Measurements from ENCODE around the gene GALNS.

The GALNS gene

DNA sequence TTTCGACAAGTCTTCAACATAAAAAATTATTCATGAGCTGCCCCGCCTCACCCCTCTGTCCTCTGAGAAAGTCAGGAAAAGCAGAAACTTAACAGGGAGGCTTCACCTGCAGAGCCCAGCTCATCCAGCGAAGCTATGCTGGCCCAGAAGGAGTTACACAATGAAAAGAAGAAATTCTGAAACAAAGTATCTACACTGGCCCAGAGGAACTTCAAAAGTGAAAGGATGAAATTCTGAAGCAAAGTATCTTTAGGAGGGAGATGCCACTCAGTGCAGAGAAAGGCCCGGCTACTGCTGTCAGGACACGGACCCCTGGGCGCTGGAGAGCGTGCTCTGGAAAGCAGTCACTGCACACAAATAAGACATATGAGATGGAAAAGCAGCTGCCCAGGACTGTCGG is 1.6 kb downstream of the GALNS start:
- FAIRE-seq = no peak

DNA sequence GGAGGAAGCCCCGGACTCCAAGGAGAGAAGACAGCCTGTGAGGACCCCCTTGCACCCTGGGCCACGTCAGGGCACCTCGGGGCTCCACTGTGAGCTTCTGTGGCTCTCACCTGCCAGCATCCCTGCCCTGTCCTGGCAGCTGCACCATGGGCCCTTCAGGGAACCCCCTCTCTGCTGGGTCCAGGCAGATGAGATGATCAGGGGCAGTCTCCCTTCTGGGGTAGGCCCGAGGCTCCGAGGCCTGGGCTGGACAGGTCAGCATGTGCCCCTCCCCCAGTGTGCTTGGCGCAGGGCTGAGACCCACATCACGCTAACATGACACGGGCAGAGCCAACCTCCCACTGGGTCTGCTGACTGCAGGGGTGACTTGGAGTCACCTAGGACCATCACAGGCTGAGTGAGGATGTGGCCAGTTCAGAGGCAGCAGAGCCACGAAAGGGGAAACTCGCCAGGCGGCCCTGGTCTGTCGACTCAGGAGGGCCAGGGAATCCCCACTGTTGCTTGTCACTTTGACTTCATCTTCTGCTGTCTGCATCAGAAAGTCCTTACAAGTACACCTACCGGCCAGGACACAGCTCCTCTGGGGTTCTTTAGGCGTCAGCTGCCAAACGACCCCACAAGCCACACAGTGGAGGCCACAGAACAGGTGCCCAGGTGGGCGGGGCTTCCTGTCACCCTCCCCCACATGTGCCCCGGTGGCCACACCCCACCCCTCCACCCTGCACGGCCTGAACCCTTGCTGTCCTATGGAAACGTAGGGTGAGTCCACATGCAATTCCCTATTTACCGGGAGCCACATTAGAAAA is 2.2 kb downstream of the GALNS start:
- no peak for FAIRE-seq

DNA sequence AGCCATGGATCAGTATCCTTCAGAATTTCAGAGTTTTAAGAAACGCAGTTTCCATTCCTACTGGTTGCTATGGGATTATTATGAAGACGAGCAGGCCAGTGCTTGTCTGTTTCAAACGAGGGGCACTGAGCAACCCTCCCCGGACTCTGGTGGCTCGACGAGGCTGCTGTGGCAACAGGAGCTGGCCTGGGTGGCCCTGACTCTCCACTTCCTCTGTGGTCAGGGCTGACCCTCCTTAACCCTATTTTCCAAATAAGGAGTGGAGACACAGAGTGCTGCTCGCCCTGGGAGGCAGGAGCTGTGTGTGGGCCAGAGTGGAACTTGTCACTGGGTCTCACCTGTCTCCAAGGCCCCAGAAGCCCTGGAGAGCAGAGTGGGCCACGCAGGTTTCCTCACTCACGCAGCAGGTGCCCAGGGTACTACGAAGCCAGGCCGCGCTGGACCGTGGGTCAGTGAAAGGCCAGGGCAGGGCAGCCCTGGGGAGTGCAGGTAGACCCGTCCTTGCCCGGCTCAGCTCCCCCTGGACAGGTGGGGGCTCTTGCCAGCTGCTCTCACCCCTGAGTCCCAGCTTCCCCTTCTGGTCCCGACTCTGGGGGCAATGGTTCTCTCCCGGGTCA is 3.3 kb downstream of the GALNS start:
- FAIRE-seq = no peak

DNA sequence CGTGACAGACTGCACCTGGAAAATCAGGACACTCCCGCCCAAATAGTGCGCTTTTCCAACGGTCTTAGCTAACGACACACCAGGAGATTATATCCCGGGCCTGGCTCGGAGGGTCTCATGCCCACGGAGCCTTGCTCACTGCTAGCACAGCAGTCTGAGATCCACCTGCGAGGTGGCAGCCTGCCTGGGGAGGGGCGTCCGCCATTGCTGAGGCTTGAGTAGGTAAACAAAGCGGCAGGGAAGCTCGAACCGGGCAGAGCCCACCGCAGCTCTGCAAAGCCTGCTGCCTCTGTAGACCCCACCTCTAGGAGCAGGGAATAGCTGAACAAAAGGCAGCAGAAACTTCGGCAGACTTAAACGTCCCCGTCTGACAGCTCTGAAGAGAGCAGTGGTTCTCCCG is 5.1 kb downstream of the GALNS start:
- no peak for FAIRE-seq

DNA sequence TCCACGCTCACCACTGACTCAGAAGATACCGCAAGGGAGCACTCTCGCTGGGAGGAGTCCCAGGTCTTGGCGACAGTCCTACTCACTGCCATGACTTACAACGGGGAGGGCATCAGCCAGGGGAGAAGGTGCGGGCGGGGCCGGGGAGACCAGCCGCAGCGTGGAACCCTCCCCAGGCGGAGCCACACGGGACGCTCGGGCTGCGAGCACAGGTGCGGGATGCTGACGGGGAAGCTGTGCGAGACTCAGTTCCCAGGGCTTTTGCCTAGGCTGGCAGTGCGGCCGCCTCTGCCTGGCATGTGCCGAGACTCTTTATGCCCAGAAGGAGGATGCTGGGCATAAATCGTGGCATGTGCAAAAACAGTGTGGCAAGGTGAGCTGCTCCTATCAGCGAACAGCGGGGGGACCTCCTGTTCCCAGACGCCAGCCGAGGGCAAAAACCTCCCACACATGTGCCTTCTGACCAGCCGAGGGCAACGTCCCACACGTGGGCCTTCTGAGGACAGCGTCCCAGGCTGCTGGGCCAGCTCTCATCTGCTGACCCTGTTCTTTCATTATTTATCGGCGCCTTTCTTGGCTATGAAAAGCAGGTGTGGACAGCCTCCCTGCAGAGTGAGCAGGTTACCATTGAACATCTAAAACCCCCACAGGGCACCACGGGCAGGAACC is 6.1 kb downstream of the GALNS start:
- no peak for FAIRE-seq

DNA sequence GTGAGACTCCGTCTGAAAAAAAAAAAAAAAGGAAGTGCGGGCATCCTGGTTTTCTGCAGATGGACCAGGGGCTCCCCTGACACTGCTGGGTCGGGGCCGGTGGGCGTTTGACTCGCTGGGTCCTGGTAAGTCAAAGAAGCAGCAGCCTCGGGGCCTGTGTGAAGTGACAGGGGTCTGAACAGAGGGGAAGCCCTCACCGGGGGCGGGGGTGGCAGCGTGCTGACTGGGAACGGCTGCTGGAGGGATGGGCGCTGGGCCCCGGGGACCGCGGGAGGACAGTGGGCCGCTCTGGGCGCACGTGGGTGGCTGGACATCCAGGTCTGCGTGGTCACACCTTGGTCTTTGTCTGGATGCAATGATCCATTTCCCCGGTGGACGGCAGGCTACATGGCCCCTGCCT is 8.2 kb downstream of the GALNS start:
- no peak for FAIRE-seq

DNA sequence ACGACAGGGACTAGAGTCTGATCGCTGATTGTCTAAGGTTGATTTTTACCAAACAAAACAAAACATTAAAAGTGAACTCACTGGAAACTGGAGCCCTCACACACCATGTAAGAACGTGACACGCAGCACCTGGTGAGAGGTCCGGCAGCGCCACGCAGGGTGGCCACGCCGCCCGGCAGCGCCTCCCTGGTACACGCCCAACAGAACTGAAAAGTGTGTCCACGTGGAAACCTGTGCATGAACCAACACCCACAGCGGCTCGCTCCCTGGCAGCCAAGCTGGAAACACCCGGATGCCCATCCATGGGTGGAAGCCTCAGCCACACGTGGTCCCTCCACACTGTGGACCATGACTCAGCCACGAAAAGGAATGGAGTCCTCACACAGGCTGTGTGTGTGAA is 9.1 kb downstream of the GALNS start:
- no peak for FAIRE-seq

DNA sequence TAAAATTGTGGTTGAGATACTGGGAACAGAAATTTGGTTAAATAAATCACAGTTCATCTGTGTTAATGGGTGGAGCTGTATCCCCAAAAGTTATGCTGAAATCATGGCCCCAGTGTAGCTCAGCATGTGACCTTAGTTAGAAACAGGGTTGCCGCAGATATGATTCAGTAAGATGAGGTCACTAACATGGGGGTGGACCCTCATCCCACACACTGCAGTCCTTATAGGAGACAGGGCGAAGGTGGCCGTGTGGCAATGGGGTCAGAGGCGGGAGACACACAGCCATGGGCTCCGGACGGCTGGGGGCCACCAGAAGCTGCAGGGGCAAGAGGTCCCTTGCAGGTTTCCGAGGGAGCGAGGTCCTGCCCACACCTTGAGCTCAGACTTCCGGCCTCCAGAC is 10.7 kb downstream of the GALNS start:
- FAIRE-seq = no peak

DNA sequence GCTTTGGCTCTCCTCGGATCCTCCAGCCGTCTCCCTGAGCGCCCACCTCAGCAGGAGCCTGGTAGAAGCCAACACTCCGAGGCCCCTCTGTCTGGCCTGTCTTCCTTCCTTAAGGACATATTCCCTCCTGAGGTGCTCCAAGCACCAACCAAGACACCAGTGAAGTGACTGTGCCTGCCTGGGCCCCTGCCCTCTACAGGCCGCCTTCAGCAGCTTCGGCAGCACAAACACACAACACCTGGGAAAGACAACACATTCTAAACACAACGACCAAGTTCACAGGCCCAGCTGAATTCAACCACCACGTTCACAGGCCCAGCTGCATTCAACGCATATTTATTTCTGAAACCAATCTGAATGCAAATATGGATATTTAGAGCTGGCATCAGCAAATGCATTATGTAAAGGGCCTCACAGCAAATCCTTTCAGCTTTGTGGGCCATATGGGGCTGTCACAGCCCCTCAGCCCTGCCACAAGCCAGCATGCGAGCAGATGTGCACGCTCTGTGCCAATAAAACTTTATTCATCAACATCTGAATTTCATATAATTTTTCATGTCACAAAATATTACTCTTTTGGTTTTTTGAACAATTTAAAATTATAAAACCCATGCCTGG is 12.2 kb downstream of the GALNS start:
- no peak for FAIRE-seq

DNA sequence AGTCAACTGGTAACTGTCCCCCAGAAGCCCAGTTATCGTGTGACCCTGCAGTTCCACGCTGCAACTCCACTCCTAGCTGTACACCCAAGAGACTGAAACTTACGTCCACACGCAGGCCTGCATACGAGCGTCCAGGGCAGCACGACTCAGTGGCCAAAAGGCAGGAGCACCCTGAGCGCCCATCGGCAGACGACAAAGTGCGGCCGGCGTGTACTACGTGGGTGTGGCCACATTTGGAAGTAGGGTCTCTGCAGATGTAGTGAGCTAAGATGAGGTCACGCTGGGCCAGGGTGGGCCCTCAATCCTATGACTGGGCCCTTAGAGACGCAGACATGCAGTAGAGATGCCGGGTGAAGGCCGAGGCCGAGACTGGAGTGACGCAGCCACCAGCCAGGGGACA is 13.5 kb downstream of the GALNS start:
- FAIRE-seq = no peak

DNA sequence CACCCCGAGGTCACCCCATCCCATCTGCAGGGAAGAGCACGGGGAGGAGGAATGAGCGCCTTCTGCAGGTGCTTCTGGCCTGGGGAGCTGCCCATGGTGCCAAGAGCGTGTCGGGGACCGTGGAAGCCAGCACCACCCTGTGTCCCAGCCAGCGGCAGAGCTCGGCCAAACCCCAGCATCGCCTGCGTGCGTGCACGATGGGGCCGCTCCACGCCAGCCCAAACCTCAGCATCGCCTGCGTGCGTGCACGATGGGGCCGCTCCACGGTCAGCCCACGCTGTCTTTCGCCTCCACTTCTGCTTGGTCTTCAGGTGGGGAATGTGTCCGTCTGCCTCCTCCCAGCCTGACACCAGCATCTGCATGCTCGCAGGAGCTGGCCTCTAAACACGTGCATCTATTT is 13.9 kb downstream of the GALNS start:
- no peak for FAIRE-seq

DNA sequence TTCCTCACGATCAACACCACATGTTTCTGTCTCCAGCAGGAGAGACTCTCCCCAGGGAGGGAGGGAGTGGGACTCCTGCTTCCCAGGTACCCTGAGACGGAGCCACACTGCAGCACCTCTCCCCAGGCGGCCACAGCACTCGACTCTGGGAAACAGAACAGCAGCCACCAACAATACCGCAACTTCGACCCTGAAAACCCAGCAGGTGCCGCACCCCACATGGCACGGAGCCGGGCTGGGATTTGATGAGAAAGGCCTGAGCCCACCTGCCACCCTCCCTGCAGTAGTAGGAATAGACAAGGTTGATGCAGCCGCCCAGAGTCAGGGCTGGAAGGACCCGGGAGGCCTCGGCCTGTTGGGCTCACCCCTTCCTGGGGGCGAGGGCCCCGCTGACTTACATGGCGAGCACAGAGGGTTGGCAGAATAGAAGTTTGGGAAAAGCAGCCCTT is 14.4 kb downstream of the GALNS start:
- no peak for FAIRE-seq

DNA sequence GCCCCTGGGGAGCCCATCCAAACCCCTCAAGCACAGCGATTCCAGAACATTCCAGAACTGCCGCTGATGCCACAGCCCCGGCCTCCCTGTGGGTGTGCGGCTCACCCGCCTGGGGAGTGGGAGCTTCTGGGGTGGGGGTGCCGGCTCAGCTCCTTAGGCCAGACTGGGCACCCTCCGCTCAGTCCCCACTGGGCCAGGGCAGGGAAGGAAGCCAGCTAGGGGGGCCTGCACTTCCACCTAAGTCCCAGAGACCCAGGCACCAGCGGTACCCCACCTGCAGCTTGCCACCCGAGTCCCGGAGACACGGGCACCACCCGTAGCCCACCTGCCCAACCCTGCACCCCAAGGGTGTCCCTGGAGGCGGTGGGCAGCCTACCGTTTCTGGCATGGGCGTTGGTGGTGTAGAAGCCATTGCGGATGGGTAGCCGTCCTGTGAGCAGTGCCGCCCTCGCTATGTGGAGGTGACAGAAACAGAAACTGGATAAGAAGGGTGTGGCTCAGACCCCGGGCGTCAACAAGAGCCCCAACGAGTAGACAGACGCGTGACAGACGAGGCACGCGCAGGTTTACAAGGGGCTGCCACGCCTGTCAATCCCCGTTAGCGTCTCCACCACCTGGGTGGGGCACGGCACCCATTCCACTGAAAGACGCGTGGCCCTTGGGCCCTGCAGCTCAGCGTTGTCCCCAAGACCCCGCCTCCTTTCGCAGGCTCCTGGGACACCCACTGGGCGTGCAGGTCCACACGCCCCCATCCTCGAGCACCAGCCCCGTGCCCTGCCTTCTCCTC is 15.0 kb downstream of the GALNS start:
- FAIRE-seq = no peak

DNA sequence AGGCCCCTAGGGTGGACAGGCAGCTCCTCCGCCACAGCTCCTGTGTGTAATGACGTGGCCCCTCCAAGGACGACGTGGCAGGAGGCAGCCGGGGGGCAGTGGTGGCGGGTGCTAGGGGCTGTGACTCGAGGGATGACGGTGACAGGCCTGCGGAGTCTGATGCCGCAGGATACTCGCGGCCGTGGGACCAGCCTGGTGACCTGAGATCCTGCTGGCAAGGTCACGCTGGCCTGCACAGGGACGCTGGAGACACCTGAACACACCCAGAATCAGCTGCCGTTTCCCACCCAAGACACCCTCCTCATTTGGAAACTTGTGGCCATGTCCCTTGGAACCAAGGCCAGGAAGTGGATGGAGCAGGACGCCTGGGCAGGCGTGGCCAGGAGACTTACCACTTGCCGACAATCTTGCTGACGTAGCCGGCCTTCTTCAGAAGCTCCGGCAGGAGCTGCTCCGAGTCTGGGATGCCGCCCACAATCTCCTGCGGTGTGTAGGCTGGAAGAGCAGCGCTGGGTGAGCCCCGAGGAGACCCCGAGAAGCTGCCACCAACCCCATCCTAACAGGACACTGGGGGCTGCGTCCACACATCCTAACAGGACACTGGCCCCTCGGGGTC is 16.0 kb downstream of the GALNS start:
- no peak for FAIRE-seq

DNA sequence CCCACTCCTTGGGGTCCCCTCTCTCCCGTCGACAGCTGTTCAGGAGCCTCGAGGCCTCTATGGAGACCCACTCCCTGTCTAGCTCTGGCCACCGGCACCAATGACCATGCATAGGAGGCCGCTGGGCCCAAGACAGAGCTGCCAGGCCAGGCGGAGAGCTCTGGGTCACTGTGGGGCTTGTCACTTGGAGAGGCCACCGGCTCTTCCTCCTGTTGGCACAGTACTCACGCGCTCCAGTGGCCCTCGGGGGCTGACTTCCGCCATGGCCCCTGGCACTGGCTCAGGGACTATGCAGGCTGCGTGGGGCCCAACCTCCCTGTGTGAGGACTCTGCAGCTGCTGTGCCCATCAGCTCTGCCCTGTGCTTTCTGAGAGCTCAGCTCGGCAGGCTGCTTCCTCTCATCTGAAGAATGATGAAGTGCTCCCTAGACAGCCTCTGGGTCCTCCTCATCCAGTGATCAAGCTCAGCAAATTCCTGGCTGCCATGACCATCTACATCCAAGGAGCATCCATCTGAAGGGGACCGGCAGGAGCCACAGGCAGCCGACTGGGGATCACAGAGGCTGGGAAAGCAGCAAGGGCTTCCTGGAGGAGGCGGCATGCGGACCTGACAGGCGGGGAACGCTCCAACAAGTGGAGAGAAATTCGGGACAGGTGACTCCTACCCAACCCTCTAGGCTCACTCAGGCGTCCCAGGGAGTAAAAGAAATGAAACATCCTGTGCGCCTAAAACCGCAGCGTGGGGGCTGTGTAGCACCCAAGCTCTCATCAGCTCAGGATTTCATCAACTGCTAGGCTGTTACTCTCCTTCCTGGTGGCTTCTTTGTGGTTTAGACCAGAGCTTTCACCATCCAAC is 16.8 kb downstream of the GALNS start:
- no peak for FAIRE-seq

DNA sequence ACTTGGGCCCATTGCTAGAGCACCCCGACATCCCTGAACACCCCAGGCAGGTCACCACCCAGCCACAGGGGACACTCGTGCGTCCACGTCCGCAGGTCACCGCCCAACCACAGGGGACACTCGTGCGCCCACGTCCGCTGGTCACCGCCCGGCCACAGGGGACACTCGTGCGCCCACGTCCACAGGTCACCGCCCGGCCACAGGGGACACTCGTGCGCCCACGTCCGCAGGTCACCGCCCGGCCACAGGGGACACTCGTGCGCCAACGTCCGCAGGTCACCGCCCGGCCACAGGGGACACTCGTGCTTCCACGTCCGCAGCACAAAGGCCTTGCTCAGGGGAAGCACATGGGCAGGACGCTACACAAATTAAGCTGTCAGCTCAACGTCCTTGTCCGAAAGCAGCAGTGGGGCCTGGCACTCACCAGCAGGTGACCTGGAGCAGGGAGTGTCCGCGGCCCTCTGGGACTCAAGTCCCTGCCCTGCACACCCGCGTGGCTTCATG is 17.7 kb downstream of the GALNS start:
- no peak for FAIRE-seq

DNA sequence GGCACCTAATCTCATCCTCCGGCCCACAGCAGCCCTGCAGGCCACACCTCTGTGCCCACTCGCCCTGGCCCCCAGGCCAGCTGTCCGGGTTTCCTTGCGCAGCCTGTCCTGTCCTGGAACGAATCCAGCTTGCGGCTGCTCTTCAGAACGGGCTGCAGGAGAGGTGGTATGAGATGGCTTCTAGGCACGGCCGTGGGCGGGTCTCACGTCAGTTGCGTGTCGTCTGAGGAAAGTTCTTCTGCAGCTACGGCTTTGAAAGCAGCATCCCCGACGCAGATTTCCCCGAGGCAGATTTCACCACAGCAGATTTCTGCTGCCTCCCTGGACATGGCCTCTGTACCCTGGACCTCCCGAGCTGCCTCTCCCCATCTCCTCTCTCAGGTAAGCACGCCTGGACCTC is 18.2 kb downstream of the GALNS start:
- no peak for FAIRE-seq

DNA sequence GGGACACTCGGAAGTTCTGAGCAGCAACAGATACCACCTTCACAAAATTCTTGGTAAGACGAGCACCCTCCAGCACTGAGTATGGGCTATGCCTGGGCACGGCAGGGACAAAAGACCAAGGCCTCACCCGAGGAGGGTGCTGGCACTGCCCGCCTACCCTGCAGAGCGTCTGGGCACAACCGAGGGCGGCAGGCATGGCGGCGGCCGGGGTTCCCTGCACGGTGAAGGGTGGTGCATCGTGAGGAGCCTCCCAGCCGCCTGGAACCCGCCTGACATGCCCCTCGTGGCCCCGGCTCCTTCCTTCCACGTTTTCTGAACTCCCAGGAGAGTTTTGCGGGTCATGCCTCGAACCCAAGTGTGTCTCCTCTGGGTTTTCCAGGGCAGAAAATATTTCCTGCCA is 18.9 kb downstream of the GALNS start:
- FAIRE-seq = no peak

DNA sequence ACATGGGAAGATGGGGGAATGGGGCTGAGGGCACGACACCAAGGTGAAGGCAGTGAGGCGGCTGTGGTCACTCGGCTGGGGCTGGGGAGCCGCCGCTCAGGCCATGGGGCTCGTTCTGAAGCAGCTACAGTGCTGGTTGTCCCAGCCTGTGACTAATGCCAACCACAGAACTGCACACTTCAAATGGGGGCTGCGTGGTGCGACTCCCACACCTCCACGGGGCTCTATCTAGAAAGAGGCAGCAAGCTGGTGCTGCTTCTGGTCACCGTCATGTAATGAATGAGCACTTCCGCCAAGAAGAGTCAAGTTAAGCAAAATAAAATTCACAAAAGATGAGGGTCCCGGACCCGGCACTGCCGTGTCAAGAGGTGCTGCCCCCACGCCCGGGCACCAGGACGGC is 20.0 kb downstream of the GALNS start:
- FAIRE-seq = no peak

DNA sequence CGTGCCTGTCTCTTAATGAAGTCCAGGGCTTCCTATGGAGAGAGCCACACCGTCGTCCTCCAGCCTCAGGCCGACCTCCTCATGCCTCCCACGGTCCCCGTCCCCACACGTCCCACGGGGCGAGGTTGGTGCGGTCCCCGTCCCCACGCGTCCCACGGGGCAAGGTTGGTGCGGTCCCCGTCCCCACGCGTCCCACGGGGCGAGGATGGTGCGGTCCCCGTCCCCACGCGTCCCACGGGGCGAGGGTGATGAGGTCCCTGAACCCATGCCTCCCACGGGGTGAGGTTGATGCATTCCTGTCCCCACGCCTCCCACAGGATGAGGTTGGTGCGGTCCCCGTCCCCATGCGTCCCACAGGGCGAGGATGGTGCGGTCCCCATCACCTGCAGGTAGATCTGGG is 20.9 kb downstream of the GALNS start:
- no peak for FAIRE-seq

DNA sequence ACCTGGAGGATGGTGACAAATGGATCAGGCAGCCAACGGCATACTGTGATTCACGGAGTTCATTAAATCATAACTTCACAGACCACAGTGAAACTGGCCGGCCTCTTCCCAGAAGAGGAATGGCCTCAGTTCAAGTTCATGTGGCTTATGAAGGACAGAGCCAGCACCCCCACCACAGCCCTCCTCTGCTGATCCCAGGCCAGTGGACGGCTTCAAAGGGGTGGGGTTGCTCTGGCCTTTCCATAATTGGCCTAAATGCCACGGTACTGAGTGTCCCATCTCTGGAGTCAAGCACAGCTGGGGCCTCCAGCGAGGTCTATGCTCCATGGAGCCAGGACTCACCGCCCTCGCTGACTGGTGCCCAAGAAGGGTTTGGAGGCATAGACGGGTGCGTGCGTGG is 21.4 kb downstream of the GALNS start:
- FAIRE-seq = no peak
